HG03571 (cell line): ENCODE data around the gene ACTL6A.
"Not testable (repeated sequence)": the region's sequence is repeated elsewhere in the genome, so short reads cannot be mapped to it uniquely, and the experiment has no call there.

Experiments used
- ATAC-seq: cut with Tn5 transposase; IDR thresholded peaks from one replicate; pipeline ENCODE4 v1.9.1; 2021; ENCODE audit not compliant: unreplicated experiment

The ACTL6A gene

GRCh38 chr3:179562591-179563270 is at the start of gene ACTL6A:
ACTL6A (plus strand) TSS chr3:179562926; CDS start chr3:179563093, 167 bp downstream.
- ATAC-seq, result peak; percentile 96

- ATAC-seq, result no peak
These were observed 48.9 kb upstream of the ACTL6A start for GRCh38 chr3:179513862-179514261.

GRCh38 chr3:179516461-179517251 is 46.1 kb upstream of the ACTL6A start:
- ATAC-seq, result not testable (repeated sequence)

GRCh38 chr3:179526482-179526881 is 36.2 kb upstream of the ACTL6A start:
- ATAC-seq, result no peak

- ATAC-seq, result no peak
These were observed 35.7 kb upstream of the ACTL6A start for GRCh38 chr3:179526989-179527391.

- ATAC-seq, result no peak
These were observed 34.0 kb upstream of the ACTL6A start for GRCh38 chr3:179528772-179529171.

GRCh38 chr3:179531576-179531975 is 31.1 kb upstream of the ACTL6A start:
- no peak for ATAC-seq

- no peak for ATAC-seq
These were observed 29.5 kb upstream of the ACTL6A start for GRCh38 chr3:179533274-179533673.

- ATAC-seq, result no peak
These were observed 26.5 kb upstream of the ACTL6A start for GRCh38 chr3:179536256-179536655.

GRCh38 chr3:179541094-179541493 is 21.6 kb upstream of the ACTL6A start:
- ATAC-seq, result no peak

- ATAC-seq, result no peak
These were observed 21.1 kb upstream of the ACTL6A start for GRCh38 chr3:179541596-179541995.

- ATAC-seq, result no peak
These were observed 20.4 kb upstream of the ACTL6A start for GRCh38 chr3:179542375-179542774.

- ATAC-seq, result no peak
These were observed 17.6 kb upstream of the ACTL6A start for GRCh38 chr3:179544981-179545645.

GRCh38 chr3:179546814-179547241 is 15.9 kb upstream of the ACTL6A start:
- no peak for ATAC-seq

GRCh38 chr3:179551349-179552105 is 11.2 kb upstream of the ACTL6A start:
- no peak for ATAC-seq

- no peak for ATAC-seq
These were observed 3.9 kb upstream of the ACTL6A start for GRCh38 chr3:179558742-179559364.

- ATAC-seq, result no peak
These were observed 1.9 kb upstream of the ACTL6A start for GRCh38 chr3:179560791-179561190.

GRCh38 chr3:179563271-179563783 is 601 bp downstream of the ACTL6A start:
- ATAC-seq, result peak; percentile 49

- ATAC-seq, result no peak
These were observed 2.8 kb downstream of the ACTL6A start for GRCh38 chr3:179565496-179565895.

- ATAC-seq, result no peak
These were observed 18.3 kb downstream of the ACTL6A start for GRCh38 chr3:179580992-179581391.
